ENCODE results near the gene CEP63. TPM values are rescaled to one million over a fixed set of nuclear protein-coding genes. Genes with fewer than 3 reads are reported as not detected.

CEP63 gene
- polyA plus RNA-seq, 1 donor from 2014 or later = 14.1 TPM

DNA sequence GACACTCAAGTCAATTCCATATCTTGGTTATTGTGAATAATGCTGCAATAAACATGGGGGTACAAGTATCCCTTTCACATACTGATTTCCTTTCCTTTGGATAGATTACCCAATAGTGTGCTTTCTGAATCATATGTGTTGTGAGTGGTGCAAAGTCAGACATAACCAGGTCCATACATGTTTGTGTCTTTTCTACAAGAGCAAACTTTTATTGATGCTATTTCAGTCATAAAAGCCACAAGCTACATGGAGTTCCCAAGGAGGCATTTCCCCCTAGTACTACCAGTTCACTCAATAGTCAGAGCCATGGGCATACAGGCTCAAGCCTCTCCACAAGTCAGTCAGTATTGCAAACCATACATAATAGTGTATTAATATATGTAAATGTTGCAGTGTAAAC, 10.1 kb downstream of the CEP63 start:
- Histone ChIP-seq H3K27ac (ENCODE audit: low read length) (no peak overlapping the region), H3K9ac (ENCODE audit: low read length) (no peak overlapping the region), H3K27me3 (ENCODE audit: insufficient read depth, low read depth, low read length) (no peaks in the 10 kb centered on the region), H3K9me2 (ENCODE audit: insufficient read depth, low read length) (no peaks in the 10 kb centered on the region), H3K4me2 (ENCODE audit: low read length) (no peak overlapping the region), H4K20me1 (ENCODE audit: insufficient read depth) (no peaks in the 10 kb centered on the region), H2AFZ (ENCODE audit: low read depth, low read length) (no peak overlapping the region), H3F3A (ENCODE audit: insufficient read depth, low read length, poor library complexity, severe bottlenecking) (no peaks in the 10 kb centered on the region), H3K36me3 (ENCODE audit: insufficient read depth, low read length) (no peaks in the 10 kb centered on the region), H3K79me2 (replicated peaks; ENCODE audit: insufficient read depth, low read length) (peaks cover 20% of the 10 kb centered on the region), H3K4me3 (ENCODE audit: low read length) (no peak overlapping the region), H3K9me3 (ENCODE audit: low read length) (no peaks in the 10 kb centered on the region)
- TF ChIP-seq, protein P1, sequence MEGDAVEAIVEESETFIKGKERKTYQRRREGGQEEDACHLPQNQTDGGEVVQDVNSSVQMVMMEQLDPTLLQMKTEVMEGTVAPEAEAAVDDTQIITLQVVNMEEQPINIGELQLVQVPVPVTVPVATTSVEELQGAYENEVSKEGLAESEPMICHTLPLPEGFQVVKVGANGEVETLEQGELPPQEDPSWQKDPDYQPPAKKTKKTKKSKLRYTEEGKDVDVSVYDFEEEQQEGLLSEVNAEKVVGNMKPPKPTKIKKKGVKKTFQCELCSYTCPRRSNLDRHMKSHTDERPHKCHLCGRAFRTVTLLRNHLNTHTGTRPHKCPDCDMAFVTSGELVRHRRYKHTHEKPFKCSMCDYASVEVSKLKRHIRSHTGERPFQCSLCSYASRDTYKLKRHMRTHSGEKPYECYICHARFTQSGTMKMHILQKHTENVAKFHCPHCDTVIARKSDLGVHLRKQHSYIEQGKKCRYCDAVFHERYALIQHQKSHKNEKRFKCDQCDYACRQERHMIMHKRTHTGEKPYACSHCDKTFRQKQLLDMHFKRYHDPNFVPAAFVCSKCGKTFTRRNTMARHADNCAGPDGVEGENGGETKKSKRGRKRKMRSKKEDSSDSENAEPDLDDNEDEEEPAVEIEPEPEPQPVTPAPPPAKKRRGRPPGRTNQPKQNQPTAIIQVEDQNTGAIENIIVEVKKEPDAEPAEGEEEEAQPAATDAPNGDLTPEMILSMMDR (IDR thresholded peaks at IDR 0.05; ENCODE audit: poor library complexity, severe bottlenecking) = no peak
- TF ChIP-seq, protein P2, sequence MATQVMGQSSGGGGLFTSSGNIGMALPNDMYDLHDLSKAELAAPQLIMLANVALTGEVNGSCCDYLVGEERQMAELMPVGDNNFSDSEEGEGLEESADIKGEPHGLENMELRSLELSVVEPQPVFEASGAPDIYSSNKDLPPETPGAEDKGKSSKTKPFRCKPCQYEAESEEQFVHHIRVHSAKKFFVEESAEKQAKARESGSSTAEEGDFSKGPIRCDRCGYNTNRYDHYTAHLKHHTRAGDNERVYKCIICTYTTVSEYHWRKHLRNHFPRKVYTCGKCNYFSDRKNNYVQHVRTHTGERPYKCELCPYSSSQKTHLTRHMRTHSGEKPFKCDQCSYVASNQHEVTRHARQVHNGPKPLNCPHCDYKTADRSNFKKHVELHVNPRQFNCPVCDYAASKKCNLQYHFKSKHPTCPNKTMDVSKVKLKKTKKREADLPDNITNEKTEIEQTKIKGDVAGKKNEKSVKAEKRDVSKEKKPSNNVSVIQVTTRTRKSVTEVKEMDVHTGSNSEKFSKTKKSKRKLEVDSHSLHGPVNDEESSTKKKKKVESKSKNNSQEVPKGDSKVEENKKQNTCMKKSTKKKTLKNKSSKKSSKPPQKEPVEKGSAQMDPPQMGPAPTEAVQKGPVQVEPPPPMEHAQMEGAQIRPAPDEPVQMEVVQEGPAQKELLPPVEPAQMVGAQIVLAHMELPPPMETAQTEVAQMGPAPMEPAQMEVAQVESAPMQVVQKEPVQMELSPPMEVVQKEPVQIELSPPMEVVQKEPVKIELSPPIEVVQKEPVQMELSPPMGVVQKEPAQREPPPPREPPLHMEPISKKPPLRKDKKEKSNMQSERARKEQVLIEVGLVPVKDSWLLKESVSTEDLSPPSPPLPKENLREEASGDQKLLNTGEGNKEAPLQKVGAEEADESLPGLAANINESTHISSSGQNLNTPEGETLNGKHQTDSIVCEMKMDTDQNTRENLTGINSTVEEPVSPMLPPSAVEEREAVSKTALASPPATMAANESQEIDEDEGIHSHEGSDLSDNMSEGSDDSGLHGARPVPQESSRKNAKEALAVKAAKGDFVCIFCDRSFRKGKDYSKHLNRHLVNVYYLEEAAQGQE (IDR thresholded peaks at IDR 0.05; ENCODE audit: borderline replicate concordance) = no peak
- TF ChIP-seq MXI1 (conservative IDR thresholded peaks at IDR 0.05; ENCODE audit: poor library complexity, severe bottlenecking) (no peak), EP300 (conservative IDR thresholded peaks at IDR 0.05; ENCODE audit: poor library complexity, severe bottlenecking) (no peak), TAF1 (IDR thresholded peaks at IDR 0.05; ENCODE audit: low read depth) (no peak), POLR2AphosphoS5 (IDR thresholded peaks at IDR 0.05) (no peak), EZH2 (IDR thresholded peaks at IDR 0.05; ENCODE audit: borderline replicate concordance, insufficient read depth, low read length, poor library complexity, severe bottlenecking) (no peak), RAD21 (conservative IDR thresholded peaks at IDR 0.05) (no peak), SMC3 (conservative IDR thresholded peaks at IDR 0.05; ENCODE audit: poor library complexity) (no peak)

DNA sequence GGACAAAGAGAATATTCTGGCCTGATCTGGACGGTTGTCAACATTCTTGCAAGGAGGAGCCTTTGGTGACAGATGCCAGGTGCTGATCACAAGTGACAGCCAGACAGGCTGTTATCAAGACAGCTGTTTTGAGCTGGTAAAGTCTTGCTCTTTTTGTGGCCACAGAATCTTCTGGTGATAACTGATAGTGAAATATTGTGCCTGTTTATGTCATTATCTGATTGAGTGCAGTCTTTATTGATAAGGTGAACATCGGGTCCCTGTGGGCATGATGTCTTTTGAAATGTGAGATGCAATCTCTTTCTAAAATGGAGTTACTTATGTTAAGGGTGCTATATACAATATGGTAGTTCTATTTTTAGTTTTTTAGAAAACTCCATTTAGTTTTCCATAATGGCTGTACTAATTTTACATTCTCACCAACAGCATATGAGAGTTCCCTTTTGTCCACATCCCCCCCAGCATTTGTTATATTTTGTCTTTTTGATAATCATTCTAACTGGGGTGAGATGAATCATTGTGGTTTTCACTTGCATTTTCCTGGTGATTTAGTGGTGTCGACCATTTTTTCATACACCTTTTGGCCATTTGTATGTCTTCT, 10.7 kb downstream of the CEP63 start:
- Histone ChIP-seq H3K4me2 (ENCODE audit: low read length) (no peak overlapping the region), H4K20me1 (ENCODE audit: insufficient read depth) (no peaks in the 10 kb centered on the region), H3K27me3 (ENCODE audit: insufficient read depth, low read depth, low read length) (no peaks in the 10 kb centered on the region), H3K9me3 (ENCODE audit: low read length) (no peaks in the 10 kb centered on the region), H3K27ac (ENCODE audit: low read length) (no peak overlapping the region), H3K9ac (ENCODE audit: low read length) (no peak overlapping the region), H3F3A (ENCODE audit: insufficient read depth, low read length, poor library complexity, severe bottlenecking) (no peaks in the 10 kb centered on the region), H2AFZ (ENCODE audit: low read depth, low read length) (no peak overlapping the region), H3K36me3 (ENCODE audit: insufficient read depth, low read length) (no peaks in the 10 kb centered on the region), H3K9me2 (ENCODE audit: insufficient read depth, low read length) (no peaks in the 10 kb centered on the region), H3K79me2 (replicated peaks; ENCODE audit: insufficient read depth, low read length) (peaks cover 14% of the 10 kb centered on the region), H3K4me3 (ENCODE audit: low read length) (no peak overlapping the region)
- no peak for TF ChIP-seq RAD21 (conservative IDR thresholded peaks at IDR 0.05)
- TF ChIP-seq POLR2AphosphoS5 (IDR thresholded peaks at IDR 0.05) = no peak
- TF ChIP-seq TAF1 (IDR thresholded peaks at IDR 0.05; ENCODE audit: low read depth) = no peak
- TF ChIP-seq, protein P1 (IDR thresholded peaks at IDR 0.05; ENCODE audit: poor library complexity, severe bottlenecking) = no peak
- no peak for TF ChIP-seq EP300 (conservative IDR thresholded peaks at IDR 0.05; ENCODE audit: poor library complexity, severe bottlenecking)
- TF ChIP-seq EZH2 (IDR thresholded peaks at IDR 0.05; ENCODE audit: borderline replicate concordance, insufficient read depth, low read length, poor library complexity, severe bottlenecking) = no peak
- TF ChIP-seq SMC3 (conservative IDR thresholded peaks at IDR 0.05; ENCODE audit: poor library complexity) = no peak
- TF ChIP-seq, protein P2 (IDR thresholded peaks at IDR 0.05; ENCODE audit: borderline replicate concordance) = no peak
- no peak for TF ChIP-seq MXI1 (conservative IDR thresholded peaks at IDR 0.05; ENCODE audit: poor library complexity, severe bottlenecking)
